ENCODE data around the gene THAP12.

DNA sequence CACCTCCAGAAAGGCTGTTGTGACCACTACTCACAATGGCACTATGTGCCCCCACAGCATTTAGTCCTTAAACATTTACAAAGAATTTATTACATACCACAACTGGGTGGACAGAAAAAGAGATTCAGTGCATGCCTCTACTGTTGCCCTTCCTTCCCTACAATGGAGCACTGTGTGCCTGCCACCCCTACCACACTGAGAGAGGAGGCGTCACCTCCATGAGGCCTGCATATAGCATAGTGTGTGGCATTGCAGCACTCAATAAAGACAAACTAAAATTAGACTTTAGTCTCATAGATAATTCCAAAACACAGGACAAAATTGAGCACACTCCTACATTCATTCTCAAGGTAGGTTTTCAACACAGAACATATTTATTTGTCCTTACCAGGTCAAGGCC lies 25.8 kb downstream of the THAP12 start:
- TF ChIP-seq CTCF (IDR thresholded peaks at IDR 0.05; ENCODE audit: insufficient read depth, low read depth, low read length), result no peak
- no peak for TF ChIP-seq EZH2 (IDR thresholded peaks at IDR 0.05; ENCODE audit: insufficient read depth, low read length)

All from astrocyte (in vitro differentiated cells and primary cell).